OCI-LY3 (cell line): ENCODE measurements around the gene STPG4.

ENCODE experiments used
- H2AFZ ChIP-seq: fragments of 200-600, 300-600 bp; shearing (Covaris generic); 2 replicates; pipeline ENCODE4 v1.6.0; 2014; ENCODE audit warnings: antibody characterized with exemption, low read depth, low read length
- H3K27ac ChIP-seq: fragments of 200-600, 300-600 bp; sonication (generic); 2 replicates; pipeline ENCODE4 v1.5.1; 2014; ENCODE audit warnings: mild to moderate bottlenecking, low read length, moderate library complexity, mixed read lengths
- H3K27me3 ChIP-seq: fragments of 200-600, 300-600 bp; sonication (generic); 2 replicates; pipeline ENCODE4 v1.6.1; 2014; ENCODE audit warnings: low read depth, low read length, mixed read lengths
- H3K36me3 ChIP-seq: fragments of 200-600, 300-600 bp; sonication (generic); replicated peaks from 2 replicates; pipeline ENCODE3; 2014; ENCODE audit warnings: low read depth, low read length, mixed read lengths
- H3K4me1 ChIP-seq: fragments of 300-600, 200-600 bp; sonication (generic); 2 replicates; pipeline ENCODE4 v1.6.1; 2014; ENCODE audit warnings: low read length, mixed read lengths
- H3K4me2 ChIP-seq: fragments of 200-600, 300-600 bp; sonication (generic); 2 replicates; pipeline ENCODE4 v1.6.1; 2014; ENCODE audit warnings: low read length, mixed read lengths
- H3K4me3 ChIP-seq: fragments of 300-600, 200-600 bp; sonication (generic); 2 replicates; pipeline ENCODE4 v1.5.1; 2014; ENCODE audit warnings: antibody characterized with exemption, mild to moderate bottlenecking, low read length, moderate library complexity
- H3K79me2 ChIP-seq: fragments of 300-600, 200-600 bp; shearing (Covaris generic); 2 replicates; pipeline ENCODE4 v1.6.1; 2014; ENCODE audit warnings: mild to moderate bottlenecking, low read length, mixed read lengths
- H3K9ac ChIP-seq: fragments of 300-600, 200-600 bp; shearing (Covaris generic); 2 replicates; pipeline ENCODE4 v1.6.0; 2014; ENCODE audit warnings: mild to moderate bottlenecking, low read length, moderate library complexity
- H3K9me3 ChIP-seq: fragments of 200-600, 300-600 bp; shearing (Covaris generic); 2 replicates; pipeline ENCODE4 v1.6.1; 2014; ENCODE audit warnings: low read length, mixed read lengths; ENCODE audit not compliant: insufficient read depth
- H4K20me1 ChIP-seq: fragments of 200-600, 300-600 bp; sonication (generic); 2 replicates; pipeline ENCODE4 v1.6.1; 2016; ENCODE audit warnings: low read length, mixed read lengths; ENCODE audit not compliant: insufficient read depth
- EZH2phosphoT487 ChIP-seq: fragments of 200-600 bp; shearing (Covaris generic); IDR thresholded peaks from 2 replicates; pipeline ENCODE4 v1.6.1; 2018; ENCODE audit warnings: antibody characterized with exemption, mixed run types, low read depth
- TF ChIP-seq, protein P1 (sequence below): fragments of 200-600, 300-600 bp; sonication (generic); IDR thresholded peaks from 2 replicates; pipeline ENCODE4 v1.5.1; 2014; ENCODE audit warnings: antibody characterized with exemption, low read length, low read depth

The STPG4 gene

DNA sequence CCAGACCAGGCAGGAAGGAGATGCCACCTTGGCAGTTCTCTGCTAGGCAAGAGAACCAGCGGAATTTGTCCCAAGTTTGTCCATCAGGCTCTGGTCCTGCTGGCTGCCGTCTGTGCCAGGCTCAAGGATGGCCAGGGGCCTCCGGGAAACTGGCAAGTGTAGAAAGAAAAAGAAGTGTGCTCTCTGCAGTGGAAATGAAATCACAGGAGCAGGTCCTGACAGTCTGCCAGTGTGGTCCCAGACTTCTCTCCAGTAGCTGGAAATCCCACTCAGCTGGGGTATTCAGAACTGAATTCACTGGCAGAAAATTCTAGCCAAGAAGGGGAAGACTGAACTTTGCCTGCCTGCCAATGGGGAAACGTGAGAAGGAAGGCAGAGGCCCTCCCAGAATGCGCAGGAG, 91.0 kb downstream of the STPG4 start:
- H3K27ac ChIP-seq, result no peak overlapping the region
- no peaks in the 10 kb centered on the region for H3K79me2 ChIP-seq
- H3K9ac ChIP-seq, result no peak overlapping the region
- no peaks in the 10 kb centered on the region for H3K27me3 ChIP-seq
- H3K9me3 ChIP-seq, result no peaks in the 10 kb centered on the region
- no peak overlapping the region for H3K4me3 ChIP-seq
- no peaks in the 10 kb centered on the region for H3K4me1 ChIP-seq
- no peak for TF ChIP-seq EZH2phosphoT487
- TF ChIP-seq, protein P1, sequence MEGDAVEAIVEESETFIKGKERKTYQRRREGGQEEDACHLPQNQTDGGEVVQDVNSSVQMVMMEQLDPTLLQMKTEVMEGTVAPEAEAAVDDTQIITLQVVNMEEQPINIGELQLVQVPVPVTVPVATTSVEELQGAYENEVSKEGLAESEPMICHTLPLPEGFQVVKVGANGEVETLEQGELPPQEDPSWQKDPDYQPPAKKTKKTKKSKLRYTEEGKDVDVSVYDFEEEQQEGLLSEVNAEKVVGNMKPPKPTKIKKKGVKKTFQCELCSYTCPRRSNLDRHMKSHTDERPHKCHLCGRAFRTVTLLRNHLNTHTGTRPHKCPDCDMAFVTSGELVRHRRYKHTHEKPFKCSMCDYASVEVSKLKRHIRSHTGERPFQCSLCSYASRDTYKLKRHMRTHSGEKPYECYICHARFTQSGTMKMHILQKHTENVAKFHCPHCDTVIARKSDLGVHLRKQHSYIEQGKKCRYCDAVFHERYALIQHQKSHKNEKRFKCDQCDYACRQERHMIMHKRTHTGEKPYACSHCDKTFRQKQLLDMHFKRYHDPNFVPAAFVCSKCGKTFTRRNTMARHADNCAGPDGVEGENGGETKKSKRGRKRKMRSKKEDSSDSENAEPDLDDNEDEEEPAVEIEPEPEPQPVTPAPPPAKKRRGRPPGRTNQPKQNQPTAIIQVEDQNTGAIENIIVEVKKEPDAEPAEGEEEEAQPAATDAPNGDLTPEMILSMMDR, result no peak
- H4K20me1 ChIP-seq, result no peaks in the 10 kb centered on the region
- H2AFZ ChIP-seq, result no peak overlapping the region
- no peak overlapping the region for H3K4me2 ChIP-seq
- peaks cover 18% of the 10 kb centered on the region for H3K36me3 ChIP-seq

DNA sequence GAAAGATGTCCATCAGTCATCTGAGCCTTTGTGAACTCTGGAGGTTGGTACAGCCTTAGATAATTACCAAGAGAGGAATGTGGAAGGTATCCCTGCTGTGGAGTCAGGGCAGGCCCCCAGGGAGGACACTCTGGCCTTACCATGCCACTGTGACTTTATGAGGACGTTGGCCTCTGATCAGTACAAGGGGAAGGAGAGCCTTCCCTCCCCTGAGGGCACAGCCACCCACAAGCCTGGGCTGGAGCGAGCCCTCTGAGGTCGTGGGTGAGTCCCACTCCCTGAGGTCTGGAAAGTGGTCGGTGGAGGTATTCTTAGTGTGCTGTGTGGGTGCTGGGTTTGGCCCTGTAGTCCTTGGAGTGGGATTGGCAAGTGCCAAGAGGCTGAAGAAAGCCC, 91.6 kb downstream of the STPG4 start:
- Histone ChIP-seq H3K79me2 (no peaks in the 10 kb centered on the region), H3K9me3 (no peaks in the 10 kb centered on the region), H3K27me3 (no peaks in the 10 kb centered on the region), H4K20me1 (no peaks in the 10 kb centered on the region), H3K36me3 (peaks cover 18% of the 10 kb centered on the region), H3K9ac (no peak overlapping the region), H3K4me2 (no peak overlapping the region), H2AFZ (no peak overlapping the region), H3K27ac (no peak overlapping the region), H3K4me1 (no peaks in the 10 kb centered on the region), H3K4me3 (no peak overlapping the region)
- TF ChIP-seq EZH2phosphoT487, result no peak
- TF ChIP-seq, protein P1, result no peak

DNA sequence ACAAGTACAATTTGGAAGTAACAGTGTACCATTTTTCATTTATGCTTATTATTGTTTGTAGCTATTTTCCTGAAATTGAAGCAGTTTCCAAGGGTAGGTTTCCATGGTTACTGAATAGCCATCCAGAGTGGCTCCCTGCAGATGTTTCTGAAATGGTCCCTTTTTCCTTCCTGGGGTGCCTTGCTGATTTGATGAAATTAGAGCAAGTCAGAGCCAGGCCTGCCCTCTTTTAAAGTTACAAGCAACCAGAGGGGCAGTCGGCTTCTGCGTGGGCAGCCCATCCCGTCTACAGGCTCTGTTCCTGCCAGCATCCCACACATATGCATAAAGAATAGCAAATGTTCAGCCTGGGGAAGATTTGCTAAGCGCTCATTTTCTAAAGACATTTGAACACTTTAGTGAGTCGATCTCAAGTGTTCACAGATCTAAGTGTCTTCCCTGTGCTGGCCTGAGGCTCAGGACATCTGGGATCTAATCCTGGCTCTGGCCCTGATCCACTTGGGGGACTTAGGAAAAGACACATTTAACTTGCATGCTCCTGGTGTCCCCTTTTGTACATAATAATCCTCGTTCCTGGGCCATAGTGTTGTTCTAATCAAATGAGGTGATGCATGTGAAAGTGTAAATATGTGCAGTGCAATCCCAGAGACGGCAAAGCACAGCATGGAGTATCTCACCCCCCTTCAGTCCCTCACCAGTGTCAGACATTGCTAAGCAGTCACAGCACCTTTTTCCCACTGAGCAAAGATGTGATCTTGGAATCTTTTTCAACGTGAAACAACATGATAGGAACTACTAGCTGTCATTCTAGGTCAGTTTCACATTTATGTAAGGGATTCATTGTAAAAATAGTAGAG, 92.2 kb downstream of the STPG4 start:
- TF ChIP-seq EZH2phosphoT487, result no peak
- TF ChIP-seq, protein P1, result no peak
- Histone ChIP-seq H3K79me2 (no peaks in the 10 kb centered on the region), H3K27ac (no peak overlapping the region), H3K36me3 (peaks cover 18% of the 10 kb centered on the region), H2AFZ (no peak overlapping the region), H3K4me1 (no peaks in the 10 kb centered on the region), H3K4me2 (no peak overlapping the region), H3K9me3 (no peaks in the 10 kb centered on the region), H3K9ac (no peak overlapping the region), H4K20me1 (no peaks in the 10 kb centered on the region), H3K4me3 (no peak overlapping the region), H3K27me3 (no peaks in the 10 kb centered on the region)

DNA sequence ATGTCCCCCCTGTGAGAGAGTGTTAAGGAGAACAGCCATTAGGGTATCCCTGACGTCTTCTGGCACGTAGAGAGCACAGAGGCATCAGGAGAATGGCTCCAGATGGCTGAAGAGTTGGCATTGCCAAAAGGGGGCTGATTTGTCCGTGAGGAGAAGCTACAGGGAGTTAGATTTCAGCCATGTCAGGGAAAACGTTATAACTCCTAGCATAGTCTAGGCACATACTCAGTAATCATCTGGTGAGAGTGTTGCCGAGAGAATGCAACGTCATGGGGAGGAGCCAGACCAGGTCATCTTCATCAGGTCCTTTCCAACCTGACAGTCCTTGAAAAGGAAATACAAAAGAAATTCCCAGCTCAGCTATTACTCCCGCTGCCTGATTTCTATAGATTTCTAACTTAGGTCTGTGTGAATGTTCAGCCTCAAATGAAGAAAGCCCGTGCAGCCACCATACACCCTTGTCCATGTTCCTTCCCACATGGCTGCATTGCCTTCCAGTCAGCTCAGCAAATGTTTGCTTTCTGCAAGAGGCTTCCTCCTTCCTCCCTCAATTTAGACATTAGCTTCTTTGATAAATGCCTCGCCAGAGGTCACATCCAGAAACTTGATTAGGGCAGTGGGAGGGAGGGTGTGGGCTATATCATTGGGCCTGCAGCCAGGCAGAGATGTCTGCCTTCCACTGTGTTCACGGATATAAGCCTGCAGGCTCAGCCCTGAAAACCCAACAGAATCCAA, 93.0 kb downstream of the STPG4 start:
- H3K4me3 ChIP-seq, result no peak overlapping the region
- H3K36me3 ChIP-seq, result peaks cover 17% of the 10 kb centered on the region
- no peaks in the 10 kb centered on the region for H3K79me2 ChIP-seq
- H3K27ac ChIP-seq, result no peak overlapping the region
- TF ChIP-seq, protein P1, result no peak
- no peak for TF ChIP-seq EZH2phosphoT487
- H3K27me3 ChIP-seq, result no peaks in the 10 kb centered on the region
- H2AFZ ChIP-seq, result no peak overlapping the region
- no peak overlapping the region for H3K4me2 ChIP-seq
- no peaks in the 10 kb centered on the region for H3K9me3 ChIP-seq
- H4K20me1 ChIP-seq, result no peaks in the 10 kb centered on the region
- H3K4me1 ChIP-seq, result no peaks in the 10 kb centered on the region
- H3K9ac ChIP-seq, result no peak overlapping the region
